ENCODE measurements around the gene GRP. TPM values are rescaled to one million over a fixed set of nuclear protein-coding genes. Genes with fewer than 3 reads are reported as not detected.

Gene GRP
- not detected for total RNA-seq

DNA sequence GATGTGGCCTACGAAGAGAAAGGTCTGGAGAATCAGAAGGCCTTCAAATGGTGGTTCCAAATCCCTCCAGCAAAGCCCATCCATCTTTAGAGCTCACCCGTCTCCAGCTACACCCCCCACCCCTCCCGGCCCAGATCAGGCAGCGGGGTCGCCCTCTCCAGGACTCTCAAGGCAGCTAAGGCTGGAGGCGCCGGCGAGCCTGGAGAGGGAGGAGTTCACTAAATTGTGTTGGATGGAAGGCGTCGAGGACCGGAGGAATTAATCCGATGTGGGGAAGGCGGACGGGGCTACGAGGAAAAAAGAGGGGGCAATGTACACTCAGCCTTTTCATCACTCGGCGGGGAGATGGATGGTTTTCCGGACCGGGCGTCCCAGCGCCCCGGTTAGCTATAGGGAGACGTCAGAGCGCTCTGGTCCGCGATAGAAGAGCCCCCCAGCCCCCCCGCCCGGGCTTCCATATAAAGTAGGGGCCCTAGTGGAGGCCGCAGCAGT is at the start of gene GRP:
Gene GRP, plus strand, starts transcription at position 487 of the 492 bp plus-strand sequence. CDS start 108 bp downstream, outside the sequence.
- ChIA-PET CTCF (interaction anchor here (1.3 kb wide), 1 partner anchor 29 kb away, joined by 4 read pairs; no protein-coding TSS in a partner anchor), POLR2A (no interaction called here)
- no peaks in the 10 kb centered on the region for H3K9me3 Mint-ChIP-seq (ENCODE audit: insufficient read depth)
- no peaks in the 10 kb centered on the region for H3K36me3 Mint-ChIP-seq (ENCODE audit: low read depth)
- ATAC-seq (no peak), DNase-seq (no peak)
- no peak within 1 kb of the TSS for H3K4me3 Mint-ChIP-seq
- no peak within 1 kb of the TSS for H3K27ac Mint-ChIP-seq
- H3K4me1 Mint-ChIP-seq (ENCODE audit: low read depth), result peaks cover 2% of the 10 kb centered on the region
- H3K27me3 Mint-ChIP-seq (ENCODE audit: low read depth), result peaks cover 63% of the 10 kb centered on the region

DNA sequence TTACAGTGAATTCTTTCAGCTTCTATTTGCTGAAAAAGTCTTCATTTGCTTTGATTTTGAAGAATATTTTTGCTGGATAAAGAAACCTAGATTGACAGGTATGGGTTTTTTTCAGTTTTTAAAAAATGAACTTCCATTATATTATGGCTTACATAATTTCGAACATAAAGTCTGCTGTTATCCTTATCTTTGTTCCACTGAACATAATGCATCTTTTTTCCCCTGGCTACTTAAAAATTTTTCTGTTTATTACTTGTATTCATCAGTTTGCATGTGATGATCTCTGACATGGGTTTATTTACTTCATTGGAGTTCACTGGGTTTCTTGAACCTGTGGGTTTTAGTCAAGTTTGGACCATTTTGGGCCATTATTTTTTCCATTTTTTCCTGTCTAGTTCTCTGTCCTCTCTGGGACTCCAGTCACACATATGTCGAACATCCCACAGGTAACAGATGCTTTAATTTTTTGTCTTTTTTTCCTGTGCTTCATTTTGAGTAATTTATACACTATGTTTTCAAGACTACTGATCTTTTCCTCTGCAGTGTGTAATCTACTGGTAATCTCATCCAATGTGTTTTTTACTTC is 47.2 kb upstream of the GRP start:
- no peaks in the 10 kb centered on the region for H3K4me1 Mint-ChIP-seq (ENCODE audit: low read depth)
- peaks cover 9% of the 10 kb centered on the region for H3K27me3 Mint-ChIP-seq (ENCODE audit: low read depth)
- ChIA-PET CTCF (no interaction called here), POLR2A (no interaction called here)
- no peak overlapping the region for H3K27ac Mint-ChIP-seq
- peaks cover 21% of the 10 kb centered on the region for H3K9me3 Mint-ChIP-seq (ENCODE audit: insufficient read depth)
- H3K4me3 Mint-ChIP-seq, result no peak overlapping the region
- peaks cover 3% of the 10 kb centered on the region for H3K36me3 Mint-ChIP-seq (ENCODE audit: low read depth)
- DNase-seq (no peak), ATAC-seq (no peak)

DNA sequence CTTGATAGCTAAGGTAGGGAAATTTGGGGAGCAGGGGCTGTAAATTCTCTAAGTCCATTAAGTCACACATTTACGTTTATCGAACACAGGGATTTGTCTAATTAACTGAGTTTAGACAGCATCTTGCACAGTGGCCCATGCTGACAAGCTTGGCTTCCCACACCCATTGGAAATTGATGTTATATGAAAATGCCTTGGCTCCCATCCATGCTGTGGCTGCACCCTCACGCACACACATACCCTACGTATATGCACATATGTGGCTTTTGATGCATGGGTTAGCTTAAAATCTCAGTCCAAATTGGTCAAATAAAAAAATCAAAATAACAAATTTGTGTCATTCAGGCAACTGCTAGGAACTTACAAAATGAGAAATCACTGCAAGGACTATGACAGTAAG is 42.5 kb upstream of the GRP start:
- peaks cover 13% of the 10 kb centered on the region for H3K9me3 Mint-ChIP-seq (ENCODE audit: insufficient read depth)
- H3K36me3 Mint-ChIP-seq (ENCODE audit: low read depth), result peaks cover 3% of the 10 kb centered on the region
- no peak overlapping the region for H3K27ac Mint-ChIP-seq
- DNase-seq (no peak), ATAC-seq (no peak)
- H3K4me3 Mint-ChIP-seq, result no peak overlapping the region
- no peaks in the 10 kb centered on the region for H3K4me1 Mint-ChIP-seq (ENCODE audit: low read depth)
- POLR2A ChIA-PET, result no interaction called here
- H3K27me3 Mint-ChIP-seq (ENCODE audit: low read depth), result no peaks in the 10 kb centered on the region
- CTCF ChIA-PET, result interaction anchor here (1.3 kb wide), 1 partner anchor 646 kb away, joined by 3 read pairs; no protein-coding TSS in a partner anchor

DNA sequence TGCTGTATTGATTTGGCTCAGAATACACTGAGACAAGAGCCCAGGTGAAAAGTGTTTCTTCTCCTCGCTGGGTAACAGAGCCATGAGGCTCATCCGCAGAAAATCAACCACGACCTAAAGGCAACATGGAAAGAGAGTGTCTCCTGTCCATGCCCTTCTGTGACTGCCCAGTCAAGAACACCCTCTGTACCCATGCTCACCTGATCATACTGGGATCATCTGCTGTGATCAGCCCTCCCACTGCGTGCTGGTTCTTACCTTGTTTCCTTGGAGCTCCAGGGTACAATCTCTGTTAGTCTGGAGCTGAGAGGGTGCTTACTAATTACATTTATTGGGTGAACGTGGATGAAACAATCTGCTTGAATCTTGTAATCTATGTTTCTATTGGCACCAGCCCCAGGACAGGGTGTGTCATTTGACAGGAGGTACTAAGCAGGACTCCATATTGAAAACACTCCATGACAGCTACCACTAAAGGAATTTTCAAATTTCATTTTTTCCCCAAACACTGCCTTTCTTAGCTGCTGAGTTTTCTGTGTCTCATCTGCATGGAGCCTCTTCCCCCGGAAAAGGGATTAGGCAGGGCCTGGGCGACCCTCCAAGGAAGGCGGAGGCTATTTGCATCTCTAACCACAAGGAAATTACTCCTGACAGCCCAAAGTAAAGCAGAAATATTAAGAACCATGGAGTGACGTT is 39.7 kb upstream of the GRP start:
- DNase-seq (no peak), ATAC-seq (no peak)
- Mint-ChIP-seq H3K4me1 (ENCODE audit: low read depth) (no peaks in the 10 kb centered on the region), H3K27me3 (ENCODE audit: low read depth) (peaks cover 6% of the 10 kb centered on the region), H3K4me3 (no peak overlapping the region), H3K9me3 (ENCODE audit: insufficient read depth) (no peaks in the 10 kb centered on the region), H3K27ac (no peak overlapping the region), H3K36me3 (ENCODE audit: low read depth) (no peaks in the 10 kb centered on the region)
- ChIA-PET POLR2A (no interaction called here), CTCF (no interaction called here)

DNA sequence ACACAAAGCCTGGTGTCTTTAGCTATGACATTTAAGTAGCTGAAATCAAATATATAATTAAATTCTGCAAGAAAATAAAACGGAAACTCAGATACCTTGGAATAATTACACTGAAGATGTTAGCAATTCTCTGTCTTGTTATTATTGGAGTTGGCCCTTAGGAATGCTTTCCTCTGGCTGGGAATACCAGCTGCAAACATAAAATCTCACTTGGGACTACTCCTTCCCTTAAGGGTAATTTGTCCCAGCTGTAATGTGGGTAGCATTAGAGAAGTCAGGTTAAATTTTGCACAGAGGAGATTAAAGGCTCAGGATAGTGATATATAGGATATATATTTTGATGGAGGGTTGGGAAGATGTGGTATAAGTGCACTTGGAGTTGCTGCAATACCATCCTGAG is 37.3 kb upstream of the GRP start:
- H3K27me3 Mint-ChIP-seq (ENCODE audit: low read depth), result peaks cover 6% of the 10 kb centered on the region
- ATAC-seq (no peak), DNase-seq (no peak)
- no peak overlapping the region for H3K27ac Mint-ChIP-seq
- ChIA-PET POLR2A (no interaction called here), CTCF (no interaction called here)
- no peaks in the 10 kb centered on the region for H3K9me3 Mint-ChIP-seq (ENCODE audit: insufficient read depth)
- no peak overlapping the region for H3K4me3 Mint-ChIP-seq
- H3K4me1 Mint-ChIP-seq (ENCODE audit: low read depth), result no peaks in the 10 kb centered on the region
- no peaks in the 10 kb centered on the region for H3K36me3 Mint-ChIP-seq (ENCODE audit: low read depth)

DNA sequence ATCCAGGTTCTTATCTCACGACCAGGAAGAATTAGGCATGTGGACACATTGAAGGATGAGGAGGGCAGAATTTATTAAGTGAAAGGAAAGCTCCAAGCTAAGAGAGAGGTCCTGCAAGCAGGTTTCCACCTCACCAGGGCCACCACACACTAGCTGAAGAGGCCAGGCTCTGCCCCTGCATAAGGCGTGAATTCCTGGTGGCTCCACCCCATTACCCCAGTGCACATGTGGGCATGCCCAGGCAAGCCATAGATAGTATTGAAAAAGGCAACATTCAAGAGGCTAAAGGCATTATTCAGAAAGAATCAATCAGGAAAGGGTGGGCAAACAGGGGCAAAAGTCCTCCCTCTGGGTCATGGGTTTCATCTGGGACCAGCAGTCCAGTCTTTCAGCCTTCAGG is 30.9 kb upstream of the GRP start:
- Mint-ChIP-seq H3K36me3 (ENCODE audit: low read depth) (no peaks in the 10 kb centered on the region), H3K4me3 (no peak overlapping the region), H3K27ac (no peak overlapping the region), H3K27me3 (ENCODE audit: low read depth) (peaks cover 2% of the 10 kb centered on the region), H3K4me1 (ENCODE audit: low read depth) (no peaks in the 10 kb centered on the region), H3K9me3 (ENCODE audit: insufficient read depth) (no peaks in the 10 kb centered on the region)
- CTCF ChIA-PET, result no interaction called here
- ATAC-seq (no peak), DNase-seq (no peak)
- POLR2A ChIA-PET, result no interaction called here

DNA sequence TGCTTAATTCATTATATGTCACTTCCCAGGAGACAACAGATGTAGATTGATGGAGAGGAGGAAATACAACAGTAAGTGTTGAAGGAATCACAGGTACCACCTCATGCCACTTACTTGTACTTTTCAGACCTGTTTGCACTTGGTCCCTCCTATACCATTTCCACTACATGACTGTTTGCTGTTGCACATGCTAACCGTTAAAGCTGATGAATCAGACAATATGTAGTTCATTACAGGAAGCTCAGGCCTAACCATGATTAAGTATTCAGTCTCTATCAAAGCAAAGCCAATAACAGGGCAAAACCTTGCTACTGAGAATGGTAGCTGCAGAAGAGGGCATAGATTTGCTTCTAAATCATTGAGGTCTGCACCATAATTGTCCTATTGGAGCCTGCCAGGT is 30.2 kb upstream of the GRP start:
- ATAC-seq, result no peak
- Mint-ChIP-seq H3K4me3 (no peak overlapping the region), H3K4me1 (ENCODE audit: low read depth) (no peaks in the 10 kb centered on the region), H3K9me3 (ENCODE audit: insufficient read depth) (no peaks in the 10 kb centered on the region), H3K27me3 (ENCODE audit: low read depth) (no peaks in the 10 kb centered on the region), H3K36me3 (ENCODE audit: low read depth) (no peaks in the 10 kb centered on the region), H3K27ac (no peak overlapping the region)
- POLR2A ChIA-PET, result no interaction called here
- CTCF ChIA-PET, result no interaction called here
- no peak for DNase-seq

DNA sequence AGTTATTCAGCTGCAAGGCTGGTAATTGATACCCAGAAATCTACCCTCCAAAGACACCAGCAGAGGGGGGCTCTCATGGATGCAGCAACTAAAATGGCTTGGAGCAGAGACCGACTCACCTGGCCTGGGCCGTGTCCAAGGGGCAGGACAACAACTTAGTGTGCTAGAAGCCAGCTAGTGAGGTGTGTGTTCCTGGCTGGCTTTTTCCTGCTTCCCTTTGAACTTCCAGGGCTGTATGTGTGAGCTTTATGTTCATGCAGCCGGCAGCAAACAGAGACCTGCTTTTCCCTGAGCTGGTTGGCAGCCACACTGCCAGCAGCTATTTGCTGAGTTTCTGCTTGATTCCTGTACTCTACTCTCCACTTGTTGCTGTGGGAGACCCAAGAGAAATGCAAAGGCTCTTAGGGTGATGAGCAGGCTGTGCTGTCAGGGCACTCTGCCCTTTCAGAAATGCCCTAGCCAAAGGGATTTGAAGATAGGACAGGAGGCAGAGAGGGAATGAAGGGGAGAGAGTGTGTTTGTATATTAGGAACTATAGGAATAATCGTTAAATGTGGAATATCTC is 23.7 kb upstream of the GRP start:
- no peak for DNase-seq
- Mint-ChIP-seq H3K4me1 (ENCODE audit: low read depth) (no peaks in the 10 kb centered on the region), H3K27me3 (ENCODE audit: low read depth) (peaks cover 17% of the 10 kb centered on the region), H3K9me3 (ENCODE audit: insufficient read depth) (no peaks in the 10 kb centered on the region), H3K36me3 (ENCODE audit: low read depth) (no peaks in the 10 kb centered on the region), H3K4me3 (no peak overlapping the region), H3K27ac (no peak overlapping the region)
- ChIA-PET CTCF (no interaction called here), POLR2A (no interaction called here)
- no peak for ATAC-seq

DNA sequence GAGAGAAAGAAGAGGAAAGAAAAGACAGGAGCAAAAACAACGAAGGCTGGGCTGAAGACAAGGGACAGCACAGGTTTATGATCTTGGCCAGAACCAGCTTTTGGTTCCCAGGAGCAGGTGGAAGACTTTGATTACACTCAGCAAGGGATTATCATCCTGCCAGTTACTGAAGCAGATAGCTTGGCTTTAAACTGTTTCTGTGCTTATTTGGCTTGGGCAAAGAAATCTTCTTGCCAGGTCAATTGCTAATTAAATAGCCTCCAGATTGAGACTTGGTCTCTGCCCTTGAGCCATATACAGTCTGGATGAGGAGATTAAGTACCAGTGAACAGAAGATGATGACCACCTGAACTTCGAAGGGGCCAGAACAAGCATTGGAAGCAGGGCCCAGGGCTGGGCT is 22.3 kb upstream of the GRP start:
- Mint-ChIP-seq H3K4me3 (no peak overlapping the region), H3K27ac (no peak overlapping the region), H3K27me3 (ENCODE audit: low read depth) (peaks cover 17% of the 10 kb centered on the region), H3K36me3 (ENCODE audit: low read depth) (no peaks in the 10 kb centered on the region), H3K9me3 (ENCODE audit: insufficient read depth) (no peaks in the 10 kb centered on the region), H3K4me1 (ENCODE audit: low read depth) (no peaks in the 10 kb centered on the region)
- DNase-seq, result no peak
- ChIA-PET CTCF (no interaction called here), POLR2A (no interaction called here)
- no peak for ATAC-seq

DNA sequence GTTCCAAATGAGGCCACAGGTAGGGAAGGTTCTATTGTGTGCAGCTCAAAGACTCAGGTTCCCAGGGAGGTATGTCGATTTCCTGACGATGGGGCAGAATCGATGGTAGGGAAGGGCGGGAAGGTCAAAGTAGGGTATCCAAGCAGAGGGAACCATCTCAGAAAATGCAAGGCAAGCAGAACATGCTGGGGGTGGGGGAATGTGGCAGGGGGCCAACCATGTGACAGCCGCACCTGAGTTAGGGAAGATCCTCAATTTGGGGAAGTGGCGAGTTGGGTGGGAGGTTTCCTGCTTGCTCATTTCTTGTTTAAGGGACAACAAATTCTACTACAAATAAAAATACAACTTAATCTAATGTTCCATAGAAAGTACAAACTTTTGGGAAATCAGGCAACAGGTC is 21.7 kb upstream of the GRP start:
- ChIA-PET POLR2A (no interaction called here), CTCF (no interaction called here)
- Mint-ChIP-seq H3K9me3 (ENCODE audit: insufficient read depth) (no peaks in the 10 kb centered on the region), H3K27ac (no peak overlapping the region), H3K36me3 (ENCODE audit: low read depth) (no peaks in the 10 kb centered on the region), H3K4me1 (ENCODE audit: low read depth) (no peaks in the 10 kb centered on the region), H3K4me3 (no peak overlapping the region), H3K27me3 (ENCODE audit: low read depth) (peaks cover 20% of the 10 kb centered on the region)
- no peak for ATAC-seq
- DNase-seq, result no peak

DNA sequence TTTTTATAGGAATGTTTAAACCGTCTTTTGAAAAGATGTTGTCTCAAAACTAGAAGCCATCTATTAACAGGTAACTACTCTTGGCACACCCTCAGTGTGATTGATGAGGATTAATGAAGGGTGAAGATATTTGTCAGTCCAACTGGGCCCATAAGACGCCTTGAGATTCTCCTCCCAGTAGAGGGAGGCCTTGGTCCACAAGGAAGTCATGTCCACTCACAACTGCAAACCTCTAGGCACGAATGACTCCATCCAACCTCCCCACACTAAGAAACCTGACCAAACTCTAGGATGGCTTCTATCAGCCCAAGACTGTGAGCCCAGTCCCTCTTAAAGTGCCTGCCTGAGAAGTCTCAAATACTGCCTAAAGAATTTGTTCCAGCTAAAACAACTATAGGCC is 19.2 kb upstream of the GRP start:
- no peaks in the 10 kb centered on the region for H3K9me3 Mint-ChIP-seq (ENCODE audit: insufficient read depth)
- no peak for ATAC-seq
- no peak for DNase-seq
- H3K4me1 Mint-ChIP-seq (ENCODE audit: low read depth), result no peaks in the 10 kb centered on the region
- H3K27ac Mint-ChIP-seq, result no peak overlapping the region
- no peak overlapping the region for H3K4me3 Mint-ChIP-seq
- H3K36me3 Mint-ChIP-seq (ENCODE audit: low read depth), result no peaks in the 10 kb centered on the region
- ChIA-PET CTCF (no interaction called here), POLR2A (no interaction called here)
- peaks cover 24% of the 10 kb centered on the region for H3K27me3 Mint-ChIP-seq (ENCODE audit: low read depth)

DNA sequence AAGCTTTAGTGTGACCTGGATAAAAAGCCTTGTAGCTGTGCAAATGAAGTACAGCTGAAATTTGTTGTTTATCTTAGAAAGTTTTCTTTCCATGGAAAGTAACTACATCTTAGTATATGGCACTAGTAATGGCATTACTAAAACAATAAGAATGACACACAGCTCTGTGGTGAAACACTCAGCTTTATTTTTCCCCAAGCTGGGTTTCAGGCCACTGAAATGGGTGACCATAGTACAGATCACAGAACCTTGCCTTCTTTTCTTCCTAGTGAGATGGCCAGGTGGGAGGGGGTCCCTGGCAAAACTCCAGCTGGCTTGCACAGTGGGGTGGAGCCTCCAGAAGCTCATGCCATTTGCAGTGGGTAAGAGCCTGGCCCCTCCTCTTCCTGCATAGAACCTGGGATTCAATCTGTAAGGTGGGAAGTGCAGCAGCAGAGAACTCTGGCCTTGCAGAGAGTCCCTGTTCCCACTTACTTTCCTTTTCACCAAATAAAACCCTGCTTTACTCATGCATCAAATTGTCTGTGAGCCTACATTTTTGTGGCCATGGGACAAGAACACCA is 17.6 kb upstream of the GRP start:
- Mint-ChIP-seq H3K27ac (no peak overlapping the region), H3K4me3 (no peak overlapping the region), H3K9me3 (ENCODE audit: insufficient read depth) (no peaks in the 10 kb centered on the region), H3K36me3 (ENCODE audit: low read depth) (no peaks in the 10 kb centered on the region), H3K27me3 (ENCODE audit: low read depth) (peaks cover 19% of the 10 kb centered on the region), H3K4me1 (ENCODE audit: low read depth) (no peaks in the 10 kb centered on the region)
- POLR2A ChIA-PET, result no interaction called here
- CTCF ChIA-PET, result no interaction called here
- DNase-seq (no peak), ATAC-seq (no peak)

Data from activated CD8-positive, alpha-beta T cell treated with anti-CD3 and anti-CD28 coated beads, Interleukin-2, amount 10 ng/mL, durations not matched to agents 7 days and 5 days (primary cell).